SK-N-SH treated with all-trans-retinoic acid at 6 μM for 48 hours (cell line): ENCODE data around the gene MEI4.
"Not testable (repeated sequence)": the region's sequence is repeated elsewhere in the genome, so short reads cannot be mapped to it uniquely, and the experiment has no call there.

Source experiments
- ATAC-seq: fragments of 200-7000 bp; cut with Tn5 transposase; 3 replicates; pipeline ENCODE4 v1.9.1; 2020; ENCODE audit warnings: mild to moderate bottlenecking, moderate library complexity
- BACH2 ChIP-seq: fragments of 250-450 bp; sonication (Bioruptor Pico); IDR thresholded peaks from 2 replicates; pipeline ENCODE4 v1.9.0; 2021; ENCODE audit warnings: mild to moderate bottlenecking, borderline replicate concordance
- CREB5 ChIP-seq: fragments of 250-450 bp; sonication (Bioruptor Pico); IDR thresholded peaks from 2 replicates; pipeline ENCODE4 v1.5.1; 2020; ENCODE audit warnings: low read depth, mild to moderate bottlenecking, moderate library complexity
- CSDC2 ChIP-seq: fragments of 250-450 bp; sonication (Bioruptor Pico); IDR thresholded peaks from 2 replicates; pipeline ENCODE4 v1.5.0; 2020; ENCODE audit warnings: mild to moderate bottlenecking, moderate library complexity
- CSRNP3 ChIP-seq: fragments of 250-450 bp; sonication (Bioruptor Pico); IDR thresholded peaks from 2 replicates; pipeline ENCODE4 v1.5.1; 2021; ENCODE audit warnings: mild to moderate bottlenecking, moderate library complexity
- ESRRG ChIP-seq: fragments of 250-450 bp; sonication (Bioruptor Pico); IDR thresholded peaks from 2 replicates; pipeline ENCODE4 v1.6.1; 2021; ENCODE audit warnings: mild to moderate bottlenecking
- GLIS3 ChIP-seq: fragments of 250-450 bp; sonication (Bioruptor Pico); IDR thresholded peaks from 2 replicates; pipeline ENCODE4 v1.5.0; 2020; ENCODE audit warnings: mild to moderate bottlenecking, moderate library complexity
- OSR1 ChIP-seq: fragments of 250-450 bp; sonication (Bioruptor Pico); IDR thresholded peaks from 2 replicates; pipeline ENCODE4 v1.8.0; 2022; ENCODE audit warnings: moderate library complexity, mild to moderate bottlenecking, inconsistent platforms
- PPARA ChIP-seq: fragments of 250-450 bp; sonication (Bioruptor Pico); IDR thresholded peaks from 2 replicates; pipeline ENCODE4 v1.5.0; 2020; ENCODE audit warnings: mild to moderate bottlenecking, borderline replicate concordance
- RARB ChIP-seq: fragments of 250-450 bp; sonication (Bioruptor Pico); IDR thresholded peaks from 2 replicates; pipeline ENCODE4 v1.8.0; 2021; ENCODE audit warnings: mild to moderate bottlenecking, moderate library complexity
- SNAI2 ChIP-seq: fragments of 250-450 bp; sonication (Bioruptor Pico); IDR thresholded peaks from 2 replicates; pipeline ENCODE4 v1.5.0; 2020; ENCODE audit warnings: mild to moderate bottlenecking, moderate library complexity
- TCF4 ChIP-seq: fragments of 250-450 bp; sonication (Bioruptor Pico); IDR thresholded peaks from 2 replicates; pipeline ENCODE4 v1.8.0; 2021; ENCODE audit warnings: mild to moderate bottlenecking, moderate library complexity, borderline replicate concordance
- TOX ChIP-seq: fragments of 250-450 bp; sonication (Bioruptor Pico); IDR thresholded peaks from 2 replicates; pipeline ENCODE4 v1.8.0; 2021; ENCODE audit warnings: mild to moderate bottlenecking, moderate library complexity, borderline replicate concordance
- ZC3H10 ChIP-seq: fragments of 250-450 bp; sonication (Bioruptor Pico); IDR thresholded peaks from 2 replicates; pipeline ENCODE4 v1.5.1; 2021; ENCODE audit warnings: mild to moderate bottlenecking, moderate library complexity
- ZFP3 ChIP-seq: fragments of 250-450 bp; sonication (Bioruptor Pico); IDR thresholded peaks from 2 replicates; pipeline ENCODE4 v1.5.0; 2020; ENCODE audit warnings: mild to moderate bottlenecking, moderate library complexity
- ZFP30 ChIP-seq: fragments of 450-650 bp; formaldehyde crosslinking; IDR thresholded peaks from 2 replicates; pipeline ENCODE4 v1.5.0; 2022; ENCODE audit warnings: mild to moderate bottlenecking, moderate library complexity
- ZNF565 ChIP-seq: fragments of 450-650 bp; formaldehyde crosslinking; conservative IDR thresholded peaks from 2 replicates; pipeline ENCODE4 v1.5.0; 2020; ENCODE audit warnings: low read depth, mild to moderate bottlenecking, moderate library complexity
- ZNF70 ChIP-seq: fragments of 450-650 bp; formaldehyde crosslinking; IDR thresholded peaks from 2 replicates; pipeline ENCODE4 v1.5.0; 2020; ENCODE audit warnings: mild to moderate bottlenecking, moderate library complexity
- TF ChIP-seq, protein P1 (sequence below): fragments of 250-450 bp; sonication (Bioruptor Pico); IDR thresholded peaks from 2 replicates; pipeline ENCODE4 v1.5.0; 2020; ENCODE audit warnings: mild to moderate bottlenecking, moderate library complexity
- TF ChIP-seq, protein P2 (sequence below): fragments of 250-450 bp; sonication (Bioruptor Pico); IDR thresholded peaks from 2 replicates; pipeline ENCODE4 v1.8.0; 2021; ENCODE audit warnings: low read depth, mild to moderate bottlenecking, moderate library complexity, borderline replicate concordance
- TF ChIP-seq, protein P3 (sequence below): fragments of 250-450 bp; sonication (Bioruptor Pico); IDR thresholded peaks from 2 replicates; pipeline ENCODE4 v1.8.0; 2020; ENCODE audit warnings: mild to moderate bottlenecking, moderate library complexity, borderline replicate concordance

Gene MEI4

DNA sequence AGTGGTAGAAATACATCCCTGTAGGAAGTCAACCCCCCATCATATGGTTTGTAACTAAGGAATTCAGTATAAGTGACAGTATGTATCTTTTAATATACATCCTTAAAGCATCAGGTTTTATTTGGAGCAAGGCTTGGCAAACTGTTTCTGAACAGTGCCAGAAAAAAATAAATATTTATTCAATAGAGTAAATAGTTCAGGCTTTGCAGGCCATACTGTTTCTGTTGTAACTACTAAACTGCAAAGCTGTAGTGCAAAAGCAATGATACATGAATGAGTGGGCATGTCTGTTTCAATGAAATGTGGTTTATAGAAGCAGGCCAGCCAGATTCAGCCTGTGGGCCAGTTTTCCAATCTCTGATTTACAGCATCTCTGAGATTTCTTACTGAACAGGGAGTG is 977 bp downstream of the MEI4 start:
- no peak for TF ChIP-seq ZFP30 (CRISPR knock-in tag)
- no peak for TF ChIP-seq ZC3H10
- TF ChIP-seq BACH2 (CRISPR knock-in tag) = no peak
- TF ChIP-seq, protein P1, sequence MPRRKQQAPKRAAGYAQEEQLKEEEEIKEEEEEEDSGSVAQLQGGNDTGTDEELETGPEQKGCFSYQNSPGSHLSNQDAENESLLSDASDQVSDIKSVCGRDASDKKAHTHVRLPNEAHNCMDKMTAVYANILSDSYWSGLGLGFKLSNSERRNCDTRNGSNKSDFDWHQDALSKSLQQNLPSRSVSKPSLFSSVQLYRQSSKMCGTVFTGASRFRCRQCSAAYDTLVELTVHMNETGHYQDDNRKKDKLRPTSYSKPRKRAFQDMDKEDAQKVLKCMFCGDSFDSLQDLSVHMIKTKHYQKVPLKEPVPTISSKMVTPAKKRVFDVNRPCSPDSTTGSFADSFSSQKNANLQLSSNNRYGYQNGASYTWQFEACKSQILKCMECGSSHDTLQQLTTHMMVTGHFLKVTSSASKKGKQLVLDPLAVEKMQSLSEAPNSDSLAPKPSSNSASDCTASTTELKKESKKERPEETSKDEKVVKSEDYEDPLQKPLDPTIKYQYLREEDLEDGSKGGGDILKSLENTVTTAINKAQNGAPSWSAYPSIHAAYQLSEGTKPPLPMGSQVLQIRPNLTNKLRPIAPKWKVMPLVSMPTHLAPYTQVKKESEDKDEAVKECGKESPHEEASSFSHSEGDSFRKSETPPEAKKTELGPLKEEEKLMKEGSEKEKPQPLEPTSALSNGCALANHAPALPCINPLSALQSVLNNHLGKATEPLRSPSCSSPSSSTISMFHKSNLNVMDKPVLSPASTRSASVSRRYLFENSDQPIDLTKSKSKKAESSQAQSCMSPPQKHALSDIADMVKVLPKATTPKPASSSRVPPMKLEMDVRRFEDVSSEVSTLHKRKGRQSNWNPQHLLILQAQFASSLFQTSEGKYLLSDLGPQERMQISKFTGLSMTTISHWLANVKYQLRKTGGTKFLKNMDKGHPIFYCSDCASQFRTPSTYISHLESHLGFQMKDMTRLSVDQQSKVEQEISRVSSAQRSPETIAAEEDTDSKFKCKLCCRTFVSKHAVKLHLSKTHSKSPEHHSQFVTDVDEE = no peak
- no peak for TF ChIP-seq CSDC2 (CRISPR knock-in tag)
- no peak for TF ChIP-seq ZNF565 (CRISPR knock-in tag)
- no peak for TF ChIP-seq ESRRG (CRISPR knock-in tag)
- no peak for TF ChIP-seq PPARA (CRISPR knock-in tag)
- TF ChIP-seq SNAI2 = no peak
- no peak for TF ChIP-seq ZFP3
- no peak for TF ChIP-seq ZNF70 (CRISPR knock-in tag)
- TF ChIP-seq GLIS3 (CRISPR knock-in tag) = no peak
- TF ChIP-seq RARB (CRISPR knock-in tag) = no peak
- TF ChIP-seq, protein P2, sequence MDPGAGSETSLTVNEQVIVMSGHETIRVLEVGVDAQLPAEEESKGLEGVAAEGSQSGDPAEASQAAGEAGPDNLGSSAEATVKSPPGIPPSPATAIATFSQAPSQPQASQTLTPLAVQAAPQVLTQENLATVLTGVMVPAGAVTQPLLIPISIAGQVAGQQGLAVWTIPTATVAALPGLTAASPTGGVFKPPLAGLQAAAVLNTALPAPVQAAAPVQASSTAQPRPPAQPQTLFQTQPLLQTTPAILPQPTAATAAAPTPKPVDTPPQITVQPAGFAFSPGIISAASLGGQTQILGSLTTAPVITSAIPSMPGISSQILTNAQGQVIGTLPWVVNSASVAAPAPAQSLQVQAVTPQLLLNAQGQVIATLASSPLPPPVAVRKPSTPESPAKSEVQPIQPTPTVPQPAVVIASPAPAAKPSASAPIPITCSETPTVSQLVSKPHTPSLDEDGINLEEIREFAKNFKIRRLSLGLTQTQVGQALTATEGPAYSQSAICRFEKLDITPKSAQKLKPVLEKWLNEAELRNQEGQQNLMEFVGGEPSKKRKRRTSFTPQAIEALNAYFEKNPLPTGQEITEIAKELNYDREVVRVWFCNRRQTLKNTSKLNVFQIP (CRISPR knock-in tag) = no peak
- TF ChIP-seq TOX (CRISPR knock-in tag) = no peak
- TF ChIP-seq CSRNP3 (CRISPR knock-in tag) = no peak
- no peak for TF ChIP-seq CREB5 (CRISPR knock-in tag)
- no peak for TF ChIP-seq TCF4 (CRISPR knock-in tag)
- TF ChIP-seq, protein P3, sequence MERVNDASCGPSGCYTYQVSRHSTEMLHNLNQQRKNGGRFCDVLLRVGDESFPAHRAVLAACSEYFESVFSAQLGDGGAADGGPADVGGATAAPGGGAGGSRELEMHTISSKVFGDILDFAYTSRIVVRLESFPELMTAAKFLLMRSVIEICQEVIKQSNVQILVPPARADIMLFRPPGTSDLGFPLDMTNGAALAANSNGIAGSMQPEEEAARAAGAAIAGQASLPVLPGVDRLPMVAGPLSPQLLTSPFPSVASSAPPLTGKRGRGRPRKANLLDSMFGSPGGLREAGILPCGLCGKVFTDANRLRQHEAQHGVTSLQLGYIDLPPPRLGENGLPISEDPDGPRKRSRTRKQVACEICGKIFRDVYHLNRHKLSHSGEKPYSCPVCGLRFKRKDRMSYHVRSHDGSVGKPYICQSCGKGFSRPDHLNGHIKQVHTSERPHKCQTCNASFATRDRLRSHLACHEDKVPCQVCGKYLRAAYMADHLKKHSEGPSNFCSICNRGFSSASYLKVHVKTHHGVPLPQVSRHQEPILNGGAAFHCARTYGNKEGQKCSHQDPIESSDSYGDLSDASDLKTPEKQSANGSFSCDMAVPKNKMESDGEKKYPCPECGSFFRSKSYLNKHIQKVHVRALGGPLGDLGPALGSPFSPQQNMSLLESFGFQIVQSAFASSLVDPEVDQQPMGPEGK (CRISPR knock-in tag) = no peak
- TF ChIP-seq OSR1 (CRISPR knock-in tag) = no peak
- no peak for ATAC-seq

DNA sequence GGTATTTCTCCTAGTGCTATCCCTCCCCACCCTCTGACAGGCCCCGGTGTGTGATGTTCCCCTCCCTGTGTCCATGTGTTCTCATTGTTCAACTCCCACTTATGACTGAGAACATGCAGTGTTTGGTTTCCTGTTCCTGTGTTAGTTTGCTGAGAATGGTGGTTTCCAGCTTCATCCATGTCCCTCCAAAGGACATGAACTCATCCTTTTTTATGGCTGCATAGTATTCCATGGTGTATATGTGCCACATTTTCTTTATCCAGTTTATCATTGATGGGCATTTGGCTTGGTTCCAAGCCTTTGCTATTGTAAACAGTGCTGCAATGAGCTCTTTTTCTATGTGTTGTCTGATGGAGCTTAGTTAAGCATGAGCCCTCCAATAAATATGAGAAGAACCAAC is 2.2 kb downstream of the MEI4 start:
- not testable (repeated sequence) for ATAC-seq

DNA sequence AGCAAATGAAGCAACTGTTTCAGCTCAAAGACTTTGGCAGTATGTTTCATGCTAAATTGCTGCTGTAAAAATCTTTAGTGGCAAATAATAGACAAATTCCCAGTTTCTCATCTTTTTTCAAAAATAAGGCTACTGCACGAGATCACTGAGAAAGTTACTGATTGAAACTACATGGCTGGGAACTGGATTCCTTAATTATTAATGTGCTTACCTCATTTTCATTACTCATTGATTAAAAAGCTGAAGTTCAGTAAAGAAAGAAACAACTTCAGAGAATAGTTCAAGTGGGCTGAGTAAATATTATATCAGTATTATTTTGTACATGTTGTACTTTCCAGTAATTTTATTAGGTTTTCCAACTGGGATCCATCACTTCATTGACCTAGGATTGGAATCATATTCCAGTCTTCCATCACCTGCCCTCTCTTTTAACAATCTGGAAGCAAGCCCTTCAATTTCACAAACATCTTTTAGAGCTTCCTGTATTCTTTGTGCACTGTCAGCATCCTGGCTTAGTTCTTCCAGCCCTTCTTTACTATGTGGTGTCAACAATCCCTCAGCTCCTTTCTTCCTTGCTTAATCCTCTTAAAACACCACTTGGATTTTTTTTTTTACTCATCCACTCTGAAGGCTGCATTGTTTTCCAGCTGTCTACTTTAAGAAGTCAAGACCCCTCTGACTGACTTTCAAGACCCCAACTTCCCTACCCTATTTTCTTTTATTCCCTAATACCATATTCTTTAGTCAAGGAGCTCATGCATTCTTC is 4.3 kb downstream of the MEI4 start:
- no peak for ATAC-seq
- TF ChIP-seq ZFP3 (no peak), ESRRG (CRISPR knock-in tag) (no peak), CSDC2 (CRISPR knock-in tag) (no peak), GLIS3 (CRISPR knock-in tag) (no peak)
- TF ChIP-seq, protein P1 = no peak
